IMR-90 (cell line): ENCODE data around the gene VPS13C. TPM values are rescaled to one million over a fixed set of nuclear protein-coding genes. Genes with fewer than 3 reads are reported as not detected.

Experiments
- ATAC-seq: fragments of 200-7000 bp; cut with Tn5 transposase; 2 replicates; pipeline ENCODE4 v1.9.1; 2020; ENCODE audit warnings: low read depth, mild to moderate bottlenecking, moderate library complexity
- BruUV-seq: library from RNA; stranded (reverse); fragments of 400-500 nt; replicated peaks from 2 replicates; lab custom pipeline; 2021; lab: Mats Ljungman, UMichigan
- CTCF ChIA-PET: fragments of 300-600 bp; formaldehyde crosslinking; extraction: SDS; loops from one replicate; lab custom pipeline; 2021; ENCODE audit warnings: antibody characterized with exemption; lab: Yijun Ruan, JAX
- POLR2A ChIA-PET: fragments of 300-600 bp; sonication (Branson Sonifier 250); formaldehyde crosslinking; loops from one replicate; lab custom pipeline; 2022; ENCODE audit warnings: antibody characterized with exemption; ENCODE audit not compliant: unreplicated experiment; lab: Charles Lee
- DNase-seq: peaks from one replicate; pipeline ENCODE4 v3.0.0; 2013
- H2AFZ ChIP-seq: replicated peaks from 2 replicates; pipeline ENCODE3; 2013; ENCODE audit warnings: low read length, mild to moderate bottlenecking; ENCODE audit not compliant: poor library complexity
- H2AK5ac ChIP-seq: 2 replicates; pipeline ENCODE4 v1.6.1; 2013; ENCODE audit warnings: low read depth, low read length, inconsistent platforms
- H2AK9ac ChIP-seq: replicated peaks from 2 replicates; pipeline ENCODE3; 2013; ENCODE audit warnings: mild to moderate bottlenecking, low read depth, low read length, moderate library complexity; ENCODE audit not compliant: poor library complexity
- H2BK120ac ChIP-seq: 2 replicates; pipeline ENCODE4 v1.6.1; 2013; ENCODE audit warnings: low read depth, low read length, inconsistent platforms
- H2BK15ac ChIP-seq: 3 replicates; pipeline ENCODE4 v1.6.1; 2013; ENCODE audit warnings: low read depth, low read length, inconsistent platforms
- H2BK20ac ChIP-seq: 2 replicates; pipeline ENCODE4 v1.6.1; 2013; ENCODE audit warnings: low read depth, mild to moderate bottlenecking, inconsistent platforms, low read length, moderate library complexity
- H2BK5ac ChIP-seq: 2 replicates; pipeline ENCODE4 v1.6.1; 2013; ENCODE audit warnings: mild to moderate bottlenecking, low read depth, low read length, inconsistent platforms; ENCODE audit not compliant: poor library complexity, severe bottlenecking
- H3K14ac ChIP-seq: replicated peaks from 2 replicates; pipeline ENCODE4 v1.6.1; 2013; ENCODE audit warnings: low read depth, low read length, inconsistent platforms
- H3K18ac ChIP-seq: 2 replicates; pipeline ENCODE4 v1.6.1; 2013; ENCODE audit warnings: low read depth, low read length, control low read depth
- H3K23ac ChIP-seq: 2 replicates; pipeline ENCODE4 v1.6.1; 2013; ENCODE audit warnings: low read depth, low read length, inconsistent platforms
- H3K27ac ChIP-seq: 2 replicates; pipeline ENCODE4 v1.5.1; 2013; ENCODE audit warnings: mild to moderate bottlenecking, control low read depth, low read length; ENCODE audit not compliant: insufficient read depth
- H3K27me3 ChIP-seq: 2 replicates; pipeline ENCODE4 v1.6.1; 2013; ENCODE audit warnings: low read length; ENCODE audit not compliant: control insufficient read depth, insufficient read depth
- H3K36me3 ChIP-seq: 2 replicates; pipeline ENCODE4 v1.6.1; 2013; ENCODE audit warnings: low read length, mixed read lengths; ENCODE audit not compliant: control insufficient read depth, insufficient read depth
- H3K4ac ChIP-seq: 2 replicates; pipeline ENCODE4 v1.6.1; 2013; ENCODE audit warnings: low read depth, low read length, inconsistent platforms
- H3K4me1 ChIP-seq: 2 replicates; pipeline ENCODE4 v1.6.1; 2013; ENCODE audit warnings: low read length, mixed read lengths; ENCODE audit not compliant: control insufficient read depth, insufficient read depth
- H3K4me2 ChIP-seq: 2 replicates; pipeline ENCODE4 v1.6.1; 2013; ENCODE audit warnings: low read depth, mild to moderate bottlenecking, control low read depth, low read length, moderate library complexity
- H3K4me3 ChIP-seq: 2 replicates; pipeline ENCODE4 v1.5.1; 2013; ENCODE audit warnings: low read depth, mild to moderate bottlenecking, control low read depth, low read length, moderate library complexity; ENCODE audit not compliant: insufficient read depth
- H3K56ac ChIP-seq: 2 replicates; pipeline ENCODE4 v1.6.1; 2013; ENCODE audit warnings: low read length, inconsistent platforms; ENCODE audit not compliant: insufficient read depth; ENCODE audit errors: extremely low read depth
- H3K79me1 ChIP-seq, 2 experiments: 2 replicates each; pipeline ENCODE4 v1.6.1; 2013; ENCODE audit warnings: low read length in 2 of 2, inconsistent platforms in 1 of 2, low read depth in 1 of 2
- H3K9ac ChIP-seq: 2 replicates; pipeline ENCODE4 v1.6.1; 2013; ENCODE audit warnings: low read depth, low read length, control low read depth
- H3K9me1 ChIP-seq: 2 replicates; pipeline ENCODE4 v1.6.1; 2013; ENCODE audit warnings: low read length, inconsistent platforms; ENCODE audit not compliant: insufficient read depth
- H3K9me3 ChIP-seq: 2 replicates; pipeline ENCODE4 v1.6.1; 2013; ENCODE audit warnings: low read length; ENCODE audit not compliant: control insufficient read depth, insufficient read depth
- H4K20me1 ChIP-seq: 2 replicates; pipeline ENCODE4 v1.6.1; 2013; ENCODE audit warnings: low read length, inconsistent platforms; ENCODE audit not compliant: insufficient read depth
- H4K5ac ChIP-seq: 2 replicates; pipeline ENCODE4 v1.6.1; 2013; ENCODE audit warnings: mild to moderate bottlenecking, low read depth, low read length, control low read depth
- H4K8ac ChIP-seq, 2 experiments: 2 replicates each; pipeline ENCODE4 v1.6.1; 2013; ENCODE audit warnings: low read depth in 2 of 2, low read length in 2 of 2, control low read depth in 1 of 2, inconsistent platforms in 1 of 2
- H4K91ac ChIP-seq: 2 replicates; pipeline ENCODE4 v1.6.1; 2013; ENCODE audit warnings: low read depth, low read length, inconsistent platforms; ENCODE audit not compliant: insufficient read depth
- BHLHE40 ChIP-seq: fragments of 150-350 bp; IDR thresholded peaks from 2 replicates; pipeline ENCODE4 v1.6.1; 2016; ENCODE audit warnings: mild to moderate bottlenecking, low read depth, low read length
- CEBPB ChIP-seq: IDR thresholded peaks from 2 replicates; pipeline ENCODE4 v1.6.1; 2012; ENCODE audit warnings: low read depth, low read length, improper control_type of control experiment
- CHD1 ChIP-seq: IDR thresholded peaks from 2 replicates; pipeline ENCODE4 v1.6.1; 2012; ENCODE audit warnings: low read depth, low read length, improper control_type of control experiment
- CTCF ChIP-seq: conservative IDR thresholded peaks from 2 replicates; pipeline ENCODE4 v1.5.1; 2012; ENCODE audit warnings: mild to moderate bottlenecking, low read depth, low read length, improper control_type of control experiment
- ELK1 ChIP-seq: fragments of 150-350 bp; IDR thresholded peaks from 2 replicates; pipeline ENCODE4 v1.6.1; 2016; ENCODE audit warnings: low read depth, mild to moderate bottlenecking, low read length, moderate library complexity, borderline replicate concordance
- FOS ChIP-seq: fragments of 150-350 bp; IDR thresholded peaks from 2 replicates; pipeline ENCODE4 v1.6.1; 2016; ENCODE audit warnings: low read depth, low read length
- MAFK ChIP-seq: IDR thresholded peaks from 2 replicates; pipeline ENCODE4 v1.6.1; 2012; ENCODE audit warnings: low read depth, low read length, improper control_type of control experiment
- MAZ ChIP-seq: IDR thresholded peaks from 2 replicates; pipeline ENCODE4 v1.6.1; 2012; ENCODE audit warnings: low read depth, mild to moderate bottlenecking, low read length, improper control_type of control experiment, moderate library complexity, borderline replicate concordance
- MXI1 ChIP-seq: IDR thresholded peaks from 2 replicates; pipeline ENCODE4 v1.6.1; 2012; ENCODE audit warnings: low read depth, mild to moderate bottlenecking, low read length, moderate library complexity, borderline replicate concordance
- NFE2L2 ChIP-seq: fragments of 150-350 bp; IDR thresholded peaks from 2 replicates; pipeline ENCODE4 v1.6.1; 2016; ENCODE audit warnings: low read depth, mild to moderate bottlenecking, low read length
- POLR2A ChIP-seq: IDR thresholded peaks from 2 replicates; pipeline ENCODE4 v1.6.1; 2012; ENCODE audit warnings: mild to moderate bottlenecking, low read depth, low read length
- RAD21 ChIP-seq: IDR thresholded peaks from 2 replicates; pipeline ENCODE4 v1.6.1; 2012; ENCODE audit warnings: low read length, improper control_type of control experiment
- RCOR1 ChIP-seq: IDR thresholded peaks from 2 replicates; pipeline ENCODE4 v1.6.1; 2012; ENCODE audit warnings: mild to moderate bottlenecking, low read length, improper control_type of control experiment; ENCODE audit not compliant: insufficient replicate concordance
- RFX5 ChIP-seq: IDR thresholded peaks from 2 replicates; pipeline ENCODE4 v1.8.0; 2012; ENCODE audit warnings: low read depth, mild to moderate bottlenecking, low read length, moderate library complexity
- SMC3 ChIP-seq: fragments of 150-350 bp; IDR thresholded peaks from 2 replicates; pipeline ENCODE4 v1.6.1; 2016; ENCODE audit warnings: low read depth, mild to moderate bottlenecking, antibody characterized with exemption, low read length, moderate library complexity
- USF2 ChIP-seq: fragments of 150-350 bp; IDR thresholded peaks from 2 replicates; pipeline ENCODE4 v1.6.1; 2017; ENCODE audit warnings: mild to moderate bottlenecking, antibody characterized with exemption, low read length, low read depth
- WGBS, 2 experiments: methylation state at CpG; one replicate each; pipeline versions ENCODE4 v1.1.5 to v1.1.7; 2013; ENCODE audit warnings: missing lambda C conversion rate in 2 of 2; ENCODE audit not compliant: insufficient read length in 1 of 2; ENCODE audit errors: extremely low coverage in 2 of 2; 5-methylcytosine and 5-hydroxymethylcytosine counted together
- dilution Hi-C: fragments of 300-500 bp; cut with HindIII; formaldehyde crosslinking; loops from one replicate; pipeline ENCODE4 v1.14.3; 2018; ENCODE audit warnings: low sequenced_read_pairs; ENCODE audit not compliant: unreplicated experiment
- in situ Hi-C: fragments of 300-500 bp; cut with MboI; formaldehyde crosslinking; loops from 3 replicates; pipeline ENCODE4 v1.14.3; 2019; ENCODE audit warnings: low sequenced_read_pairs, inconsistent platforms, mixed read lengths
- intact Hi-C: fragments of 100-400 bp; cut with micrococcal nuclease; formaldehyde crosslinking; loops from 2 replicates; pipeline ENCODE4 v1.10.0; 2022
- polyA plus RNA-seq, 3 experiments: library from polyadenylated mRNA; depleted of rRNA; stranded (reverse); fragments of >200 nt; gene quantifications; 2 replicates each; pipeline ENCODE4 v1.2.3, GENCODE V29; 2012; ENCODE audit warnings: low replicate concordance in 1 of 3
- total RNA-seq: library from RNA; depleted of rRNA; stranded (reverse); fragments of >200 nt; gene quantifications from 2 replicates; pipeline ENCODE4 v1.2.3, GENCODE V29; 2012

The VPS13C gene
- total and polyA plus RNA-seq, 2 of the 4 experiments (the other 2 are of a cell fraction) = 8.1 to 32.8 TPM

- ChIA-PET CTCF (no interaction called here), POLR2A (no interaction called here)
- Histone ChIP-seq H4K91ac (no peak overlapping the region), H2BK15ac (no peak overlapping the region), H3K4ac (no peak overlapping the region), H4K20me1 (no peaks in the 10 kb centered on the region), H3K4me1 (no peaks in the 10 kb centered on the region), H3K27ac (no peak overlapping the region), H3K79me1 (no peaks in the 10 kb centered on the region; a peak in 1 of 4 replicates), H3K9me3 (no peaks in the 10 kb centered on the region), H2BK120ac (no peak overlapping the region), H3K27me3 (no peaks in the 10 kb centered on the region), H3K23ac (no peak overlapping the region), H4K8ac (no peak overlapping the region), H3K9me1 (no peaks in the 10 kb centered on the region), H4K5ac (no peak overlapping the region), H2AFZ (no peak overlapping the region), H2BK5ac (no peak overlapping the region), H3K9ac (no peak overlapping the region), H2BK20ac (no peak overlapping the region), H3K18ac (no peak overlapping the region), H2AK9ac (no peak overlapping the region), H2AK5ac (no peak overlapping the region), H3K36me3 (peaks cover 2% of the 10 kb centered on the region), H3K4me2 (no peak overlapping the region), H3K4me3 (no peak overlapping the region), H3K56ac (no peak overlapping the region), H3K14ac (no peak overlapping the region)
- 50% methylated on average over 1 of the region's 5 CpGs; no CpG with 5 or more reads in 1 of the 2 experiments for WGBS, 2 experiments
- in situ Hi-C loops (no loop called here), dilution Hi-C loops (no loop called here), intact Hi-C loops (no loop called here)
- no TSS peak for BruUV-seq
- TF ChIP-seq ELK1 = no peak
- TF ChIP-seq MAFK = no peak
- TF ChIP-seq RCOR1 = no peak
- TF ChIP-seq POLR2A = no peak
- TF ChIP-seq MXI1 = no peak
- TF ChIP-seq RAD21 = no peak
- no peak for TF ChIP-seq SMC3
- no peak for TF ChIP-seq USF2
- no peak for TF ChIP-seq CTCF
- no peak for TF ChIP-seq FOS
- TF ChIP-seq MAZ = no peak
- TF ChIP-seq CHD1 = no peak
- TF ChIP-seq NFE2L2 = no peak
- no peak for TF ChIP-seq BHLHE40
- TF ChIP-seq CEBPB = no peak
- no peak for TF ChIP-seq RFX5
- ATAC-seq (no peak), DNase-seq (no peak)
Observed at GRCh38 chr15:62027916-62028315, 32.3 kb downstream of the VPS13C start.
